22Rv1 (cell line): ENCODE results near the gene NECTIN1.

Source experiments
- H3K27ac ChIP-seq: fragments of 450-650 bp; 2 replicates; pipeline ENCODE4 v1.5.1; 2017
- CTCF ChIP-seq: fragments of 450-650 bp; IDR thresholded peaks from 2 replicates; pipeline ENCODE4 v1.5.1; 2017; ENCODE audit warnings: mild to moderate bottlenecking
- ZFX ChIP-seq: fragments of 450-650 bp; IDR thresholded peaks from 2 replicates; pipeline ENCODE4 v1.6.1; 2017; ENCODE audit warnings: antibody characterized with exemption, borderline replicate concordance

The NECTIN1 gene

DNA sequence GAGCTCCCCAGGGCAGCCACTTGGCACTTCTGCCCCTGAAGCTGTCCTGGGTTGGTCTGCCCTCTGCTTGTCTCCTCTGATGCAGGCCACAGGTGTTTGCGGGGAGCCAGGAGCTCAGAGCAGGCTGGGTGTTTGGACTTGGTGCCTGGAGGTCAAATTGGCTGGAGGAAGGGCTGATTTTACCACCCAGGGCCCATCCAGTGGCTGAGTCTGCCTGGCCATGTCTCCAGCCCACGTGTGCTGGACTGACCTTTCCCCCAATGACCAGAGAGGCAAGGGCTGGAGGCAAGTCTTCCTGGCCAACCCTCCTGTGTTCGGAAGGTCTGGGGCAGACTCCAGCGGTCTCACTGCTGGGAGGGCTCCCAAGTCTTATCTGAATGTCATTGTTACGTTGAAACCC lies 84.0 kb downstream of the NECTIN1 start:
- no peak for TF ChIP-seq CTCF

DNA sequence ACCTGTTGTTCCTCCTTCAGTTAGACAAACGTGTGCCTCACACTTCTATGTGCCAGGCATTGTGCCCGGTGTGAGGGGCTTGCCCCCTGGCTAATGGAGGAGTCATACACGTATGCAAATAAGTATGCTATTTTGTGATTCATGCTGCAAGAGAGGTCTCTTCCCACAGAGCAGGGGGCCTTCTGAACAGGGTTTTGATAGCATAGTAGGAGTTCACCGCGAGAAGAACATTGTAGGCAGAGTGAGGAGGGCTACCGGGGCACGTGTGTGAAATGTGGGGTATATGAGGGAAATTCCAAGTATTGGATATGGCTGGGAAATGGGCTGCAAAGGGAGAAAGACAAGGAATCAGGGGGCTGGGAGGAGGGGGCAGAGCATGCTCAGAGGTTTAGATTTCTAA lies 84.5 kb downstream of the NECTIN1 start:
- TF ChIP-seq CTCF (no peak), ZFX (no peak)
- no peak overlapping the region for H3K27ac ChIP-seq

More for the DNA sequence above, 84.0 kb downstream of the NECTIN1 start:
- no peak overlapping the region for H3K27ac ChIP-seq

DNA sequence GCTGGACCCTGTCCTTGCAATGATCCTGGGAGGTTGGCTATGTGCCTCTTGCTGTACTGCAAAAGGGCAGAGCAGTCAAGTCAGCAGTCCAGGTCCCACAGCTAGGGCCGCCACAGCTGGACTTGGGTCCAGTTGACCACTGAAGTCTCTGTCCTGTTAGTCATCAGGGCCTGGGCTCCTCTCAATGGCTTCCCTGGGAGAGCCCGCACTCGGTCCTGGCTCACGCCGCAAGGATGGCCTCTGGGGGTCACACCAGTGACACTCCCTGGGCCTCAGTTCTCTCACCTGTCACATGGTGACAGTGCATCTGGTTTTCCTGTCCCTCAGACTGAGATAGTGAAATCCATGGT lies 85.1 kb downstream of the NECTIN1 start:
- no peak overlapping the region for H3K27ac ChIP-seq
- TF ChIP-seq CTCF (no peak), ZFX (no peak)

DNA sequence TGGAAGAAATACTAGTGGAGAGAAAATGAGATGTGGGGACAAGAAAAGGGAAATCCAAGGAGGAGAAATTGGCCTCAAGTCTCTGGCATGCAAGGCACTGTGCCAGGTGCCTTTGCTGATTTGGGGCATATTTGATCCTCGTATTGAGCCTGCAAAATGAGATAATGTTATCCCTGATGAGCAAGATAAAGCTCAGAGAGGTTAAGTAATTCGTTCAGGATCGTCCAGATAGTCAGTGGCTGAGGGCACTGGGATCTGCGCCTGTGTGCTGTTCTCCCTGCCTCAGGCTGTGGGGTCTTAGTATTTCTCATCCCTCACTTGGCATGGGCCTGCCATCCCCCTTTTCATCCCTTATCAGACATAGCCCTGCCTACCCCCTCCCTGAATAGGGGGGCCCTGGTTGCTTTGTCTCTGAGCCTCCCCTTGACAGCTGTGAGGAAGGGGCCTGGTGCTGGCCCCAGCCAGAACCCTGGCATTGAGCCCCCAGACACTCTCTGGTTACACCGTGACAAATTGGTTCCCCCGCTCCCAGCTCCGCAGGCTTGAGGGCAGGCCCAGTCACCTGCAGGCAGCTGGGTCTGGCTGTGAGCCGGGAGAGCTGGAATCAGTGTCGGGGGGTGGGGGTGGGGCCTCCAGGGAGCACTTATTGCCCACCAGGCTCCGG lies 85.7 kb downstream of the NECTIN1 start:
- TF ChIP-seq CTCF (no peak), ZFX (no peak)
- H3K27ac ChIP-seq: no peak overlapping the region

GRCh38 chr11:119641983-119642745 lies 86.8 kb downstream of the NECTIN1 start:
- TF ChIP-seq CTCF (peak; percentile 88), ZFX (no peak)

GRCh38 chr11:119640541-119640940 lies 88.5 kb downstream of the NECTIN1 start:
- no peak overlapping the region for H3K27ac ChIP-seq
- no peak for TF ChIP-seq ZFX
- no peak for TF ChIP-seq CTCF

More at GRCh38 chr11:119641983-119642745, 86.8 kb downstream of the NECTIN1 start:
- H3K27ac ChIP-seq: no peak overlapping the region

DNA sequence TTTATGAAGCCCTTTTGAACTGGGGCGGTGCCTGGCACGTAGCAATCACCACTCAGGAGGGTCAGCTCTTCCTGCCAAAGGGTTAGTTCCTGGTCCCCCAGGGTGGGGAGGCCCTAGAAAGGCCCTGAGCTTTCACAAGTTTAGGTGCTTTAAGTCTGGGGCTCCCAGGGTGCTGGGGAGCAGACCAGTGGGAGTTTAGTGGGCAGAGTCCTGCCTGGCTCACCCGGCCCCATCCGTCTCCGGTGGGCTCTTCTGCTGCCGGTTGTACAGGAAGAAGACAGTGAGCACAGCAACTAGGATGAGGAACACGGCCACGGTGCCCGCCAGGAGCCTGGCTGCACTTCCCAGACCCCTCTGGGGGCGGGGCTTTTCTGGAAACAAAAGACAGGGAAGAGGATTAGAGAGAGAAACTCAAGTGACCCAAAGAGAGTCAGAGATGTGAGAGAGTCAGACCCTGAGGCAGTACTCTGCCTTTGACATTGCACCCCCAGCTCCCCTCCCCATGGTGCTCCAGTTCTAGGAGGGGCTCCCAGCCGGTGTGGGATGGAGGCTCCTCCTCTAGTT lies 89.3 kb downstream of the NECTIN1 start:
- TF ChIP-seq CTCF: no peak
- TF ChIP-seq ZFX: no peak
- H3K27ac ChIP-seq: no peak overlapping the region
